KMS-11 (cell line): Measurements from ENCODE around the gene SAPCD1.

ENCODE experiments used
- H2AFZ ChIP-seq: fragments of 200-600 bp; sonication (generic); 2 replicates; pipeline ENCODE4 v1.6.1; 2016; ENCODE audit warnings: antibody characterized with exemption, mixed run types, low read depth
- H3K27ac ChIP-seq: fragments of 200-600 bp; sonication (generic); 2 replicates; pipeline ENCODE4 v1.6.1; 2016; ENCODE audit warnings: mild to moderate bottlenecking, mixed run types
- H3K27me3 ChIP-seq: fragments of 200-600 bp; sonication (generic); 2 replicates; pipeline ENCODE4 v1.6.1; 2017; ENCODE audit warnings: mild to moderate bottlenecking, low read depth, mixed run types, moderate library complexity; ENCODE audit not compliant: insufficient read depth
- H3K36me3 ChIP-seq: fragments of 200-600 bp; sonication (generic); 2 replicates; pipeline ENCODE4 v1.6.1; 2017; ENCODE audit warnings: mild to moderate bottlenecking, mixed run types; ENCODE audit not compliant: insufficient read depth
- H3K4me1 ChIP-seq: fragments of 200-600 bp; sonication (generic); 2 replicates; pipeline ENCODE4 v1.6.1; 2016; ENCODE audit warnings: mild to moderate bottlenecking, low read depth, mixed run types; ENCODE audit not compliant: poor library complexity, severe bottlenecking
- H3K4me2 ChIP-seq: fragments of 200-600 bp; sonication (generic); 2 replicates; pipeline ENCODE4 v1.7.0; 2016; ENCODE audit warnings: mild to moderate bottlenecking, mixed run types
- H3K4me3 ChIP-seq: fragments of 200-600 bp; sonication (generic); IDR thresholded peaks from 2 replicates; pipeline ENCODE4 v1.6.1; 2017; ENCODE audit warnings: low read depth, low read length, mixed read lengths; ENCODE audit not compliant: insufficient read depth
- H3K79me2 ChIP-seq: fragments of 200-600 bp; sonication (generic); 2 replicates; pipeline ENCODE4 v1.6.1; 2016; ENCODE audit warnings: low read depth, mixed run types; ENCODE audit not compliant: insufficient read depth
- H3K9ac ChIP-seq: fragments of 200-600 bp; sonication (generic); 2 replicates; pipeline ENCODE4 v1.6.1; 2016; ENCODE audit warnings: mild to moderate bottlenecking, mixed run types
- H4K20me1 ChIP-seq: fragments of 200-600 bp; sonication (generic); 2 replicates; pipeline ENCODE4 v1.6.1; 2016; ENCODE audit warnings: mild to moderate bottlenecking, mixed run types; ENCODE audit not compliant: insufficient read depth
- TF ChIP-seq, protein P1 (sequence below): fragments of 200-600 bp; sonication (generic); conservative IDR thresholded peaks from 2 replicates; pipeline ENCODE4 v1.6.1; 2017; ENCODE audit warnings: low read depth, mild to moderate bottlenecking, antibody characterized with exemption, low read length, moderate library complexity, mixed read lengths

SAPCD1 gene

DNA sequence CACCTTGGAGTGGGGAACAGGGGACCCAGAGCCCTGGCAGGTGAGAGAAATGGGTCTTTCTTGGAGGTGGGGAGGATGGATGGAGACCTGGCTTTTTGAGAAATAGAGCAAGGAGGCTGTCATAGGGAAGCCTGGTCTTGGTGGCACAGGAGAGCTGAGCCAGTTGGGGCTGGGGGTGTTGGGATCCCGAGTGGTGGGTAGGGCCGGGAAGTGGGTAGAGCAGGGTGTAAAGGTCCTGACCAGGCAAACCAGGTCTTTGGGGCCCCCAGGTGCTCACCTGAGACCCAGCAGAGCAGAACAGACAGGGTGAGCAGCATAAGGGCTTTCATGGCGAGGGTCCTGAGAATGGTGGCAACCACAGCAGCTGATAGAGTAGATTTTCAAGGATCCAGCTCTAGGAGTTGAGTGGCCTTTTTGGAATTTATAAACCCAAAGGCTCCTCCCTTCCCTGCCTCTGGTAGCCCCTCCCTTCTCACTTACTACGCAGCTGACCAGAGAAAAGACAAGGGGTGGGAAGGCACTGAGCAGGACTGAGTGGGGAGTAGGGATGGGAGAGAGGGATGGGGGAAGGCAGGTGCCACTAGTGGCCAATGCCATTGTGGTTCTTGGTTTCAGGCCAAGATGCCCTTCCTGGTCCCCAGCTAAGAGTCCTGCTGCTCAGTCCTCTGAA is 41.0 kb upstream of the SAPCD1 start, which contains the start of gene LY6G6C:
Gene LY6G6C (minus strand): TSS at position 396 of the 670 bp plus-strand sequence. CDS start 67 bp downstream, at position 329.
- Histone ChIP-seq H3K36me3 (no peaks in the 10 kb centered on the region), H3K9ac (no peak within 1 kb of the TSS), H2AFZ (no peak within 1 kb of the TSS), H3K4me3 (no peak within 1 kb of the TSS), H3K4me2 (no peak within 1 kb of the TSS), H3K27ac (no peak within 1 kb of the TSS), H3K79me2 (no peaks in the 10 kb centered on the region), H4K20me1 (no peaks in the 10 kb centered on the region), H3K27me3 (no peaks in the 10 kb centered on the region; the same call in 1 of the 2 replicates), H3K4me1 (no peaks in the 10 kb centered on the region)
- TF ChIP-seq, protein P1, sequence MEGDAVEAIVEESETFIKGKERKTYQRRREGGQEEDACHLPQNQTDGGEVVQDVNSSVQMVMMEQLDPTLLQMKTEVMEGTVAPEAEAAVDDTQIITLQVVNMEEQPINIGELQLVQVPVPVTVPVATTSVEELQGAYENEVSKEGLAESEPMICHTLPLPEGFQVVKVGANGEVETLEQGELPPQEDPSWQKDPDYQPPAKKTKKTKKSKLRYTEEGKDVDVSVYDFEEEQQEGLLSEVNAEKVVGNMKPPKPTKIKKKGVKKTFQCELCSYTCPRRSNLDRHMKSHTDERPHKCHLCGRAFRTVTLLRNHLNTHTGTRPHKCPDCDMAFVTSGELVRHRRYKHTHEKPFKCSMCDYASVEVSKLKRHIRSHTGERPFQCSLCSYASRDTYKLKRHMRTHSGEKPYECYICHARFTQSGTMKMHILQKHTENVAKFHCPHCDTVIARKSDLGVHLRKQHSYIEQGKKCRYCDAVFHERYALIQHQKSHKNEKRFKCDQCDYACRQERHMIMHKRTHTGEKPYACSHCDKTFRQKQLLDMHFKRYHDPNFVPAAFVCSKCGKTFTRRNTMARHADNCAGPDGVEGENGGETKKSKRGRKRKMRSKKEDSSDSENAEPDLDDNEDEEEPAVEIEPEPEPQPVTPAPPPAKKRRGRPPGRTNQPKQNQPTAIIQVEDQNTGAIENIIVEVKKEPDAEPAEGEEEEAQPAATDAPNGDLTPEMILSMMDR, result no peak

DNA sequence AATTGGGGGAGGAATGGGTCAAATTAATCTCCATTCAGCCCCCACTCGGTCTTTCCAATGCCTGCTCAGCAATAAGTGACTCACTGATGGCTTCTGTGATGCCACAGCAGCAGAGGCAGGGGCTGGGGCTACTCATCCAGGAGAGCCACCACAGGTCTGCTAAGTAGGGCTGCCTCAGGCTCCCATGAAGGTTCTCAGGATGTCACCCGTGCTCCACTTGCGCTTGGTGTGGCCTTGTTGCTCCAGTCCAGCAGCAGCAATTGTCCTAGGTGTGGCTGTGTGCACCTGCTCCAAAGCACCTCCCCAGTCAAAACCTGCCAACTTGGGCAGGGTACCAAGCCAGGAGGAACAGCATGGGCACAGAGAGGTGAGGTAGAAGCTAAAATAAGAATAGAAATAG is 40.3 kb upstream of the SAPCD1 start:
- no peaks in the 10 kb centered on the region for H3K36me3 ChIP-seq
- H3K27me3 ChIP-seq, result no peaks in the 10 kb centered on the region; the same call in 1 of the 2 replicates
- no peaks in the 10 kb centered on the region for H3K79me2 ChIP-seq
- no peak overlapping the region for H3K4me2 ChIP-seq
- no peak overlapping the region for H3K27ac ChIP-seq
- H3K9ac ChIP-seq, result no peak overlapping the region
- no peak overlapping the region for H2AFZ ChIP-seq
- no peak overlapping the region for H3K4me3 ChIP-seq
- no peaks in the 10 kb centered on the region for H3K4me1 ChIP-seq
- H4K20me1 ChIP-seq, result no peaks in the 10 kb centered on the region
- TF ChIP-seq, protein P1, result no peak

DNA sequence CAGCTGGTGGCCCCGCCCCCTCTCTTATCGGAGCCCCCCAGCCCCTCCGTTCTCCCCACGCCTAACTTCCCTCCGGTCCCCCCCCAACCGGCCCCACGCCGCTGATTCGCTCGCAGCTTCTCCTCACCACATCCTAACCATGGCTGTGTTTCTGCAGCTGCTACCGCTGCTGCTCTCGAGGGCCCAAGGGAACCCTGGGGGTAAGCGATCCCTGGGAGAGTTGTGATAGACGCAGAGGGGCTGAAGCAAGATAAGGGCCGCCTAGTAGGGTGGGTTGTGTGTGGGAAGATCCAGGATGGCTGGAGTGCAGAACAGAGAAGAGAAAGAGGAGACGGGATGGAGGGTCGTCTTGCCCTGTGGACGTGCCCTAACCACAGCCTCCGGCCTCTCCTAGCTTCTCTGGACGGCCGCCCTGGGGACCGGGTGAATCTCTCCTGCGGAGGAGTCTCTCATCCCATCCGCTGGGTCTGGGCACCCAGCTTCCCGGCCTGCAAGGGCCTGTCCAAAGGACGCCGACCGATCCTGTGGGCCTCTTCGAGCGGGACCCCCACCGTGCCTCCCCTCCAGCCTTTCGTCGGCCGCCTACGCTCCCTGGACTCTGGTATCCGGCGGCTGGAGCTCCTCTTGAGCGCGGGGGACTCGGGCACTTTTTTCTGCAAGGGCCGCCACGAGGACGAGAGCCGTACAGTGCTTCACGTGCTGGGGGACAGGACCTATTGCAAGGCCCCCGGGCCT is 39.0 kb upstream of the SAPCD1 start, which contains the start of gene MPIG6B:
Gene MPIG6B (plus strand): TSS at position 129 of the 735 bp plus-strand sequence. CDS start 11 bp downstream, at position 140.
- no peak within 1 kb of the TSS for H3K4me2 ChIP-seq

DNA sequence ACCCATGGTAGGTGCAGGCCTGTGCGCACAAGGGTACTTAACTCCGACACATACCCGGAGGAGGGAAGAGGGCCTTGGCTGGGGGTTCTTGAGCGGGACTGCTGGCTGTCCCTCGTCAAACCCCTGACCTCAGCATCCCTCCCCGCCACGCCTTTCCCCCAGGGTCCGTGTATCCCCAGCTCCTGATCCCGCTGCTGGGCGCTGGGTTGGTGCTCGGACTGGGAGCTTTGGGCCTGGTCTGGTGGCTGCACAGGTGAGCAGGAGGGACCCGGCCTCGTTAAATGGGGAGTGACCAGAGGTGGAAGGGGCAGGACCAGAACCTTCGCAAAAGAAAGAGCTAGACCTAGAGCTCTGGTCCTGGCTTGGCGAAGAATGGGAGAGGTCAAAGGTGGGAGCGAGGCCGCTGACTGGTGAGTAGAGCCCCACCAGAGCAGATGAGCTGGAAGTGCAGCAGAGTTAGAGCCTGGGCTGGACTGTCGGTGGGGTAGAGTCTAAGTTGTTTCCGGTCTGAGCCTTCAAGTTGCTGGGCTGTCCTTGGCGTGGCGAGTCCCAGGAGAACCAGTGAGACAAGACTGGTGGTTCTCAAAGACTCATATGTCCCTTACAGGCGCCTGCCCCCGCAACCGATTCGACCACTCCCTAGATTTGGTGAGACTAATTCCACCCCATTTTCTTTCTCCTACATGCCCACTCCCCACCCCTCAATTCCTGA is 38.3 kb upstream of the SAPCD1 start:
- Histone ChIP-seq H2AFZ (no peak overlapping the region), H3K4me1 (peaks cover 13% of the 10 kb centered on the region), H3K4me3 (no peak overlapping the region), H3K9ac (no peak overlapping the region), H3K36me3 (no peaks in the 10 kb centered on the region), H3K27me3 (no peaks in the 10 kb centered on the region; the same call in 1 of the 2 replicates), H3K27ac (no peak overlapping the region), H3K79me2 (no peaks in the 10 kb centered on the region), H4K20me1 (no peaks in the 10 kb centered on the region), H3K4me2 (no peak overlapping the region)
- TF ChIP-seq, protein P1, result no peak

More for the DNA sequence above, 39.0 kb upstream of the SAPCD1 start, which contains the start of gene MPIG6B:
- Histone ChIP-seq H3K27ac (no peak within 1 kb of the TSS), H3K4me1 (peaks cover 6% of the 10 kb centered on the region), H3K27me3 (no peaks in the 10 kb centered on the region; the same call in 1 of the 2 replicates), H2AFZ (no peak within 1 kb of the TSS), H3K79me2 (no peaks in the 10 kb centered on the region), H3K9ac (no peak within 1 kb of the TSS), H4K20me1 (no peaks in the 10 kb centered on the region), H3K4me3 (no peak within 1 kb of the TSS), H3K36me3 (no peaks in the 10 kb centered on the region)
- TF ChIP-seq, protein P1, result no peak
